HCT116 (cell line): ENCODE results near the gene KIF5C. TPM values are rescaled to one million over a fixed set of nuclear protein-coding genes. Genes with fewer than 3 reads are reported as not detected.

Source experiments
- ATAC-seq: fragments of 200-7000 bp; cut with Tn5 transposase; 2 replicates; pipeline ENCODE4 v1.9.1; 2020; ENCODE audit warnings: mild to moderate bottlenecking, moderate library complexity
- BruUV-seq: library from RNA; stranded (reverse); fragments of 400-500 nt; replicated peaks from 2 replicates; lab custom pipeline; 2021; lab: Mats Ljungman, UMichigan
- CTCF ChIA-PET: fragments of 300-600 bp; sonication (Branson Sonifier 250); formaldehyde crosslinking; loops from one replicate; lab custom pipeline; 2021; ENCODE audit warnings: antibody characterized with exemption; lab: Charles Lee
- POLR2A ChIA-PET: fragments of 300-600, 350-600 bp; sonication (Branson Sonifier 250); formaldehyde crosslinking; loops from one replicate; lab custom pipeline; 2021; ENCODE audit warnings: antibody characterized with exemption; lab: Charles Lee
- RAD21 ChIA-PET, 2 experiments: fragments of 300-600 bp; sonication (Branson Sonifier 250); formaldehyde crosslinking; loops; one replicate each; lab custom pipeline; 2023; ENCODE audit warnings: low total read pairs in 2 of 2; ENCODE audit not compliant: uncharacterized antibody in 2 of 2, unreplicated experiment in 2 of 2, low non-redundant PET in 1 of 2; lab: Charles Lee
- DNase-seq: peaks from one replicate; pipeline ENCODE4 v3.0.0-alpha.2; 2010; ENCODE audit warnings: low read depth, low spot score
- H2AFZ ChIP-seq: fragments of 200-600 bp; shearing (Covaris generic), sonication (generic); 2 replicates; pipeline ENCODE4 v1.6.1; 2017; ENCODE audit warnings: low read depth, mixed run types, mixed read lengths, antibody characterized with exemption, low read length; ENCODE audit not compliant: poor library complexity, severe bottlenecking
- H3K27ac ChIP-seq: 2 replicates; pipeline ENCODE4 v1.5.1; 2012; ENCODE audit warnings: low read depth, low read length
- H3K27me3 ChIP-seq: fragments of 200-600 bp; sonication (generic); 2 replicates; pipeline ENCODE4 v1.6.1; 2016; ENCODE audit warnings: mixed run types, low read length, mixed read lengths; ENCODE audit not compliant: insufficient read depth
- H3K36me3 ChIP-seq, 2 experiments: fragments of 200-500 bp in 1 of 2; fragments of 200-600 bp in 1 of 2; sonication (Bioruptor generic) in 1 of 2; sonication (generic) in 1 of 2; 2 replicates each; pipeline versions ENCODE4 v1.5.1 to v1.6.1; 2014 to 2016; ENCODE audit warnings: low read length in 2 of 2, inconsistent platforms in 1 of 2, mixed read lengths in 1 of 2, mixed run types in 1 of 2; ENCODE audit not compliant: insufficient read depth in 2 of 2, control insufficient read depth in 1 of 2
- H3K4me1 ChIP-seq, 2 experiments: fragments of 200-600 bp in 1 of 2; sonication (generic) in 1 of 2; 2 replicates each; pipeline versions ENCODE4 v1.5.1 to v1.6.1; 2012 to 2017; ENCODE audit warnings: low read length in 2 of 2, inconsistent platforms in 1 of 2, mild to moderate bottlenecking in 1 of 2, mixed read lengths in 1 of 2, mixed run types in 1 of 2, moderate library complexity in 1 of 2; ENCODE audit not compliant: insufficient read depth in 2 of 2, control insufficient read depth in 1 of 2
- H3K4me2 ChIP-seq: fragments of 200-600 bp; sonication (generic); 2 replicates; pipeline ENCODE4 v1.6.1; 2017; ENCODE audit warnings: mixed run types, low read length, mixed read lengths
- H3K4me3 ChIP-seq, 2 experiments: fragments of 200-600 bp in 1 of 2; sonication (generic) in 1 of 2; replicated peaks in 1 of 2; 2 replicates each; pipeline ENCODE4 v1.5.1; 2011 to 2016; ENCODE audit warnings: low read length in 2 of 2, control low read depth in 1 of 2, low read depth in 1 of 2, mild to moderate bottlenecking in 1 of 2, mixed read lengths in 1 of 2, mixed run types in 1 of 2
- H3K79me2 ChIP-seq: fragments of 200-600 bp; sonication (generic); 2 replicates; pipeline ENCODE4 v1.6.1; 2017; ENCODE audit warnings: mild to moderate bottlenecking, mixed run types, low read length, moderate library complexity, mixed read lengths; ENCODE audit not compliant: insufficient read depth
- H3K9ac ChIP-seq: fragments of 200-600 bp; sonication (generic); 2 replicates; pipeline ENCODE4 v1.6.1; 2016; ENCODE audit warnings: low read length, mixed read lengths
- H3K9me2 ChIP-seq: fragments of 200-600 bp; sonication (generic), shearing (Covaris generic); 2 replicates; pipeline ENCODE4 v1.6.1; 2017; ENCODE audit warnings: mixed run types, mild to moderate bottlenecking, moderate library complexity; ENCODE audit not compliant: insufficient read depth
- H3K9me3 ChIP-seq, 2 experiments: fragments of 200-500 bp in 1 of 2; fragments of 200-600 bp in 1 of 2; sonication (Bioruptor generic) in 1 of 2; sonication (generic) in 1 of 2; 2 replicates each; pipeline ENCODE4 v1.6.1; 2014 to 2017; ENCODE audit warnings: low read length in 2 of 2, mixed read lengths in 2 of 2, inconsistent platforms in 1 of 2, low read depth in 1 of 2, mild to moderate bottlenecking in 1 of 2, mixed run types in 1 of 2, moderate library complexity in 1 of 2; ENCODE audit not compliant: control insufficient read depth in 1 of 2, insufficient read depth in 1 of 2
- H4K20me1 ChIP-seq: fragments of 200-600 bp; sonication (generic), shearing (Covaris generic); 2 replicates; pipeline ENCODE4 v1.6.1; 2017; ENCODE audit warnings: mixed run types, mild to moderate bottlenecking, moderate library complexity; ENCODE audit not compliant: insufficient read depth
- CEBPB ChIP-seq: IDR thresholded peaks from 2 replicates; pipeline ENCODE4 v1.6.1; 2012; ENCODE audit warnings: low read depth
- EGR1 ChIP-seq: IDR thresholded peaks from 2 replicates; pipeline ENCODE4 v1.6.1; 2012; ENCODE audit warnings: low read depth
- ELF1 ChIP-seq: IDR thresholded peaks from 2 replicates; pipeline ENCODE4 v1.6.1; 2012; ENCODE audit warnings: low read depth, borderline replicate concordance
- EZH2 ChIP-seq: fragments of 200-600 bp; sonication (generic); IDR thresholded peaks from 2 replicates; pipeline ENCODE4 v1.6.1; 2017; ENCODE audit warnings: antibody characterized with exemption, mixed run types
- EZH2phosphoT487 ChIP-seq: fragments of 200-600 bp; IDR thresholded peaks from 2 replicates; pipeline ENCODE4 v1.6.1; 2018; ENCODE audit warnings: antibody characterized with exemption, borderline replicate concordance
- FOSL1 ChIP-seq: IDR thresholded peaks from 2 replicates; pipeline ENCODE4 v1.6.1; 2012; ENCODE audit warnings: low read depth
- JUND ChIP-seq: IDR thresholded peaks from 2 replicates; pipeline ENCODE4 v1.6.1; 2012
- POLR2A ChIP-seq: IDR thresholded peaks from 2 replicates; pipeline ENCODE4 v1.7.0; 2011; ENCODE audit warnings: borderline replicate concordance; ENCODE audit not compliant: insufficient read depth, insufficient read length; ENCODE audit errors: extremely low read depth
- POLR2AphosphoS5 ChIP-seq: IDR thresholded peaks from 2 replicates; pipeline ENCODE4 v1.6.1; 2011; ENCODE audit warnings: mild to moderate bottlenecking, low read depth, low read length, moderate library complexity
- REST ChIP-seq: IDR thresholded peaks from 2 replicates; pipeline ENCODE4 v1.6.1; 2012; ENCODE audit warnings: low read depth
- SIN3A ChIP-seq: IDR thresholded peaks from 2 replicates; pipeline ENCODE4 v1.6.1; 2012; ENCODE audit warnings: low read depth
- SRF ChIP-seq: IDR thresholded peaks from 2 replicates; pipeline ENCODE4 v1.6.1; 2012; ENCODE audit warnings: low read depth
- YY1 ChIP-seq: IDR thresholded peaks from 2 replicates; pipeline ENCODE4 v1.6.1; 2011; ENCODE audit warnings: low read length, low read depth, moderate library complexity, mild to moderate bottlenecking; ENCODE audit not compliant: insufficient replicate concordance; ENCODE audit errors: extremely low read depth
- ZFX ChIP-seq: fragments of 450-650 bp; IDR thresholded peaks from 2 replicates; pipeline ENCODE4 v1.6.1; 2017
- ZNF274 ChIP-seq: fragments of 200-500 bp; sonication (Bioruptor generic); IDR thresholded peaks from 2 replicates; pipeline ENCODE4 v1.6.1; 2014; ENCODE audit warnings: mild to moderate bottlenecking, low read depth, low read length, inconsistent platforms
- intact Hi-C: fragments of 100-400 bp; cut with micrococcal nuclease; formaldehyde crosslinking; loops from 2 replicates; pipeline ENCODE4 v1.10.0; 2022
- total RNA-seq: library from RNA; stranded (reverse); gene quantifications from one replicate; pipeline ENCODE4 v1.2.1, GENCODE V29; 2021; ENCODE audit not compliant: unreplicated experiment

Gene KIF5C
- total RNA-seq, 1 experiment from 2014 or later = 6.5 TPM

DNA sequence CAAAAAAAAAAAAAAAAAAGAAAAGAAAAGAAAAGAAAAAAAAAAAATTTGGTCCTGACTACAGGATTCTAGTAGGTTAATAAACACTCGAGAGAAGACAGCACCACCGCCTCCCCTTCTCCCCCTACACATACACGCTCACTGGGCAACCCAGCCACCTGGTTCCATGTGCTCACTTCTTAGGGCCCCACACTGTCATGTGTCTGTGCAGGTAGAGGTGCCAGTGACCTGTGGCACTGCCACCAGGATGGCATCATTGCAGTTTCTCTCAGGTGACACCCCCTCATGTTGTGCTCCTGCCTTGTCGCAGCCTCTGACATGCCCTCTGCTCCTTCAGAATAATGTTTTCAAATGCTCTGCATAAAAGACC is 123.8 kb downstream of the KIF5C start:
- ChIA-PET RAD21 (no interaction called here), CTCF (no interaction called here), POLR2A (no interaction called here)
- TF ChIP-seq EGR1 = no peak
- TF ChIP-seq POLR2AphosphoS5 = no peak
- TF ChIP-seq POLR2A = no peak
- no peak for TF ChIP-seq REST
- Histone ChIP-seq H3K9me2 (no peaks in the 10 kb centered on the region), H3K4me3 (no peak overlapping the region), H3K27me3 (no peaks in the 10 kb centered on the region), H3K36me3 (no peaks in the 10 kb centered on the region), H2AFZ (no peak overlapping the region), H3K9ac (no peak overlapping the region), H4K20me1 (no peaks in the 10 kb centered on the region), H3K27ac (no peak overlapping the region), H3K9me3 (no peaks in the 10 kb centered on the region), H3K79me2 (no peaks in the 10 kb centered on the region), H3K4me2 (no peak overlapping the region), H3K4me1 (no peaks in the 10 kb centered on the region)
- intact Hi-C loops = no loop called here
- no peak for ATAC-seq
- no peak for DNase-seq
- no TSS peak for BruUV-seq

DNA sequence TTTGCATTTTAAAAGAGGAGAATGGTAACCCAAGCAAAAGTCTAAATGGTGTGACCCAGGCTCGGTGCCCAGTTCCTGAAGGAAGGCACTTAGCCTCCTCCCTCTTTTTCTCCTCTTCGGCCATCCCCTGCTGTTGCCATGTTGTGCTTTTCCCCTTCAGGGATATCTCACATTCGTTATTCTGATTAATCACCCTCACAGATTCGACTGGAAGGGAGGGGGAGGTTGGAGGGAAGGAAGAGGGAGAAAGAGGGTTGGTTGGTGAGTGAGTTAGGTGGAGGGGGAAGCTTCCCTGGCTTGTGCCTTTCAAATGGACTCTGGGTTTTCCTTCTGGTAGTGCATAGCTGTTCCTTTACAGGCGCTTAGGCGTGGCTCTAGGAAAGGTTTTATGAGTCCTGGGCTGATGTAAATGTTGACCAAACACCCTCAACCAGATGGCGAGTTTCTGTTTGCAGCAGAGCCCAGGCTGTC is 124.5 kb downstream of the KIF5C start:
- Histone ChIP-seq H3K9me3 (no peaks in the 10 kb centered on the region), H3K79me2 (no peaks in the 10 kb centered on the region), H3K9ac (no peak overlapping the region), H3K4me2 (no peak overlapping the region), H3K9me2 (no peaks in the 10 kb centered on the region), H2AFZ (no peak overlapping the region), H3K4me1 (no peaks in the 10 kb centered on the region), H3K36me3 (no peaks in the 10 kb centered on the region), H3K27me3 (no peaks in the 10 kb centered on the region), H3K27ac (no peak overlapping the region), H4K20me1 (no peaks in the 10 kb centered on the region), H3K4me3 (no peak overlapping the region)
- no TSS peak for BruUV-seq
- ATAC-seq (no peak), DNase-seq (no peak)
- TF ChIP-seq SIN3A = no peak
- no peak for TF ChIP-seq EGR1
- TF ChIP-seq FOSL1 = no peak
- TF ChIP-seq CEBPB = no peak
- TF ChIP-seq ELF1 = no peak
- no peak for TF ChIP-seq EZH2phosphoT487
- TF ChIP-seq ZNF274 = no peak
- no peak for TF ChIP-seq ZFX
- no peak for TF ChIP-seq EZH2
- TF ChIP-seq JUND = no peak
- TF ChIP-seq YY1 = no peak
- no peak for TF ChIP-seq SRF
- TF ChIP-seq POLR2A = no peak
- ChIA-PET RAD21 (no interaction called here), CTCF (no interaction called here), POLR2A (no interaction called here)
- intact Hi-C loops = no loop called here
